HG02759 (cell line): ENCODE measurements around the gene ELN.
A peak's percentile ranks its signal among the peaks of the same experiment; 100 is the strongest.
"Not testable (repeated sequence)": the region's sequence is repeated elsewhere in the genome, so short reads cannot be mapped to it uniquely, and the experiment has no call there.

Source experiments
- ATAC-seq: cut with Tn5 transposase; IDR thresholded peaks from one replicate; pipeline ENCODE4 v1.9.1; 2021; ENCODE audit warnings: mild to moderate bottlenecking, moderate library complexity; ENCODE audit not compliant: unreplicated experiment

Gene ELN

DNA sequence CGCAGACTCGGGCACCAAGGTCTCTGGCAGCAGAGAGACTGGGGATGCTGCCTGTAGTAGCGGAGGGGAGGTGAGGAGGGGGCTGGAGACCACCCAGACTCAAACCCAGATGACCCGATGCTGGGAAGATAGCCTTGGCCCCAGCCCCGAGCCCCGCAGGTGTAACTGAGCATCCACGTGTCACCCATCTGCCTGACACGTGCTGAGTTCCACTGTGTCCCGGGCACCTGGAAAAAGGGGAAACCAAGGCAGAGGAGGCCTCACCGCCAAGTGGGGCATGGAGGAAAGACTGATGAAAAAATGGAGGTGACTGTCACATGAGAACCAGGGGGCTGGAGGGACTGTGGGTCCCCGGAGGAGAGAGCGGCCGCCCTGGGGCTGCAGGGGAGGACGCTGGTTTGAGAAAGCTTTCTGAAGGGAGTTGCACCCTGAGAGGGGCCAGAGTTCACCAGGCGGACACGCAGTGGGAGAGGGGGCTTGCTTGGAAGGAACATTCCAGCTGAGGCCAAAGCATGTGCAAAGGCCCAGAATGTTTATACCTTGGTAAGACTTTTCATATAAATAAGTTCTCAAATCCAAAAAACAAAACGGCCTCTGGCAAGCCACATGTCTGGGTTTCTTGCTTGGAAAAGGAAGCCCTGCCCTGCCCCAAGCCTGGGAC, 27.4 kb upstream of the ELN start:
- ATAC-seq = no peak

DNA sequence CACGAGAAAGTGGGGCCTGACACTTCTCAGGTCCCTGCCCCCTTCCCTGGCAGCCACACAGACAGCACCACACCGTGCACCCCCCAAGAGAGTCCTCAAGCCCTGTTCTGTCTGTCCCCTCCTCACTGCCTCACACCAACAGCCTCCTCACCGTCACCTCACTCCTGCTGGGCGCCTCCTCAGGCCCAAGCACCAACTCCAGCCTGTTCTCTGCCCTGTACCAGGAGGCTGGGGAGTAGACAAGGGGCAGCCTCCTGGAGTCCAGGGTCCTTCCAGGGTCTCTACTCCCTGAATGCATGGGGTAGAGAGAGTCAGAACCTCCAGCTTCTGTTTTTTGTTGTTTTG, 26.9 kb upstream of the ELN start:
- ATAC-seq = no peak

DNA sequence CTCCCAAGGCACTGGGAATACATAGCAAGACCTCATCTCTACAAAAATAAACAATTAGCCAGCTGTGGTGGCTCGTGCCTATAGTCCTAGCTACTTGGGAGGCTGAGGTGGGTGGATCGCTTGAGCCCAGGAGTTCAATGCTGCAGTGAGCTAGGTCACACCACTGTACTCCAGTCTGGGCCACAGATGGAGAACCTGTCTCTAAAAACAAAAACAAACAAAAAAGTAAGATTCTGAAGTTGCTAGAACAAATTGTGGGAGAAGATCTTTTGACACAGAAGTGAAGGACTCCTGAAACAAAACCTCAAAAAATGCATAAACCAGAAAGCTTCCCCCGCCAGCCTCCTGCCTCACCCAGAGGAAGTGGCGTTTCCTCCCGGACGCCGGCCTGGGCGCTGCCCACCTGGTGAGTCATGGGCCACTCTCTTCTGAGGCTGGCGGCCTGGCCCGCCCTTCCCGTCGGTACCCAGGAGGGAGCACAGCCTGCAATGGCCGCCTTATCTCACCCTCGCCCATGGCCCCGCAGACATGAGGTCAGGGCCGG, 25.4 kb upstream of the ELN start:
- ATAC-seq = no peak

DNA sequence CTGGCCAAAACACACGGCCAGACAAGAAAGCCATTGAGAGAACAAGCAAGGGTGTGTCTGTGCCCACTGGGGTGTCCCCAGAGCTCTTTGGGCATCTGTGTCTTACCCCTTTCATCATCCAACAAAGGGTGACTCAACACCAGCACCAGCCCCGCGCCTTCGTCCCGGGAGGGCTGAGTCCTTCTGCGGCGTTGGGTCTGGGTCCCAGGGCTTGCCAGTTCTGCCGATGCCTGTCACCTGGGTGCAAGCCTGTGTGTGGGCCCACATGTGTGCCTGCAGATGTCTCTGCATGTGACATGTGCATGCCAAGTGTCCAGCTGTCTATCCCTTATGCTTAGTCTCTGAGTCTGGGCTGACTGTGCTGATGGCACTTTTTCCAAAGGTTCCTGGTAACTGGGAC, 24.4 kb upstream of the ELN start:
- no peak for ATAC-seq

DNA sequence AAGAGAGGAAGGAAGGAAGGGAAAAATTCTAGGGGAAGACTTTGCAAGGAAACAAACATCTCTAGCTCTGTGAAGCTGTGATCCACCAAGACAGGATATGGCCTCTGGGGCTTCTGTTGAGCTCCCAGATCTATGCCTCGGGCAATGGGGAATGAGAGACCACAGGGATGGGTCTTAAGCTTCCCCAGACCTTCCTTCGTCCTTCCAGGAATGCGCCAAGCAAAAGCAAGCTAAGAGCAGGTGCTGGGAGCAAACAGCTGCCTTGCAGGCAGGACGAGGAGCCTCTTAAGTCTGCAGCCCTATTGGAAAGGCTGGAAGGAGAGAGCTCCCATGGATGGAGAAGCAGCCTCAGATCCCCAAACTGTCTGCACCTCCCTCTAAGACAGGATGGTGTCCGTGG, 21.9 kb upstream of the ELN start:
- no peak for ATAC-seq

DNA sequence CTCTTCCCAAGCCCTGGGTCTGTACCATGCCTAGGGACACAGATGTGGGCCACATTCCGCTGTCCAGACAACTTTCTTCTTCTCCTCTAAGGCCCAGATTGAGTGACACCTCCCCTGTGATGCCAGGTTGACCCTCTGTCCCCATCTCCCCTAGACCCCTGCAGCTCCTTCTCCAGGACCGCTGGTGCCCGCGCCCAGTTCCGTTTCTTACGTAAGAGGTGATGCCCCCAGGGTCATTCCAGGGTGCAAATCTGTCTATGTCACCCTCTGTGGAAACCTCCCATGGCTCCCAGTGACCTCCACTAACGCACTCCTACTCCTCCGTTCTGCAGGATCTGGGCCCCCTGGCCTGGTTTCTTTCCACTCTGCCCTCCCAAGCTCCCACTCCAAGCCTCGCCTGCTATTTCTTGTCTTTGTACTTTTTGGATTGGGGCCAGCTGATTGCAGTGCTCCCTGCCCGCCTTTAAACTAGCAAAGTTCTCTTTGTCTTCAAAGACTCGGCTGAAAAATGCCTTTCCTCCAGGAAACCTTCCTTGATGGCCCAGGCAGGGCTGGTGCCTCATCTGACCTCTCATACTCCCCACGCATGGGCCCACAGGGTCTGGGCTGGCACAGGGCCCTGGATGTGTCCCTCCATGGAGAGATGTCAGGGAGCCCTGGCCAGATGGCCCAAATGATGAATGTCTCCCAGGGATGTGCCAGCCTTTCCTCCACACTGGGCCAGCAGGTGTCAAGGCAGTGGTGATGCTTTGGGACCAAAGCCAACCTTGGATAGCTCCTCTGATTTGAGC, 21.3 kb upstream of the ELN start:
- no peak for ATAC-seq

DNA sequence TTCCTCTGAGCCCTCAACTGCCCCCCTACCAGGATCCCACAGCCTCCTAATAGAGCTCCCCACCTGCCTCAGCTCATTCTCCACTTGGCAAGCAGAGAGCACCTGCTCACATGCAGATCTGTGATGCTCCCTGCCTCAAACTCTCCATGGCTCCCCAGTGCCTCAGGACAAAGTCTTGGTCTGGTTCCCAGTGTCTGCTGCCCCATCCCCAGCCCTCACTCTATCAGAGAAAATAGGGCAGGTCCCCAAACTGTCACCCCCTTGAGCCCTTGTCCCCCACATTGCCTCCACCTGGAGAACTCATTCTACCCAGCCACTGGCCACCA, 20.8 kb upstream of the ELN start:
- no peak for ATAC-seq

DNA sequence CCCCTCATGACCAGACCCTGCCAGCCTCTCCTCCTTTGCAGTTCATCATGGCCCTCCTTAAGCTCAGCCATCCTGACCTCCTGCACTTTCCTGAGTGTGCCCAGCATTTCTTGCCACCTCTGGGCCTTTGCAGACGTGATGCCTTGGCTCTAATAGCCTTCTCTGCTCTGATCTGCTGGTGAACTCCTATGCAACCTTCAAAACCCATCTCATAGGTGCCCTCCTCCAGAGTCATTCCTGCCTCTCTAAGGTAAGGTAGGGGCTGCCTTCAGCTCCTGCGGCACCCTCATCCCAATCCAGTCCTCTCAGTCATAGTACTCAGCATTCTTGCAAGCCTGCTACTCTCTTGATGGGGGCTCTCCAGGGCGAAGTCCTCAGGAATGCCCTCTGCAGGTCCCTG, 19.3 kb upstream of the ELN start:
- ATAC-seq = no peak

DNA sequence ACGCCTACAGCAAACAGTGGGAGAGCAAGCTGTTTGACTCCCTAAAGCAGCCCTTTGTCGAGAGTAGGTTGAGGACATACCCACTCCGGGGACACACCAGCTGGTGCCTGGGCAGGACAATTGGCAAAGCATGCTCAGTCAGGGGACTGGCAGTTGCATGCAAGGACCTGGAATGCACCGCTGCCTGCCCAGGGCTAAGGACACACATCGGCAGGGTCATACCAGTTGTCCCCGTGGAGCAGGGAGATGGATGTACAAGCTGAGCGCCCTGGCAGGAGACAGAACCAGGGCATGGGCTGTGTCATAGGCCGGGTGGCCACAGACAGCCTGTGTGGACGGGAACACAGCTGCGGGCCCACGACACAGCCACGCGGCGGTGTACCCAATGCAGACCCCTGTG, 18.3 kb upstream of the ELN start:
- no peak for ATAC-seq

DNA sequence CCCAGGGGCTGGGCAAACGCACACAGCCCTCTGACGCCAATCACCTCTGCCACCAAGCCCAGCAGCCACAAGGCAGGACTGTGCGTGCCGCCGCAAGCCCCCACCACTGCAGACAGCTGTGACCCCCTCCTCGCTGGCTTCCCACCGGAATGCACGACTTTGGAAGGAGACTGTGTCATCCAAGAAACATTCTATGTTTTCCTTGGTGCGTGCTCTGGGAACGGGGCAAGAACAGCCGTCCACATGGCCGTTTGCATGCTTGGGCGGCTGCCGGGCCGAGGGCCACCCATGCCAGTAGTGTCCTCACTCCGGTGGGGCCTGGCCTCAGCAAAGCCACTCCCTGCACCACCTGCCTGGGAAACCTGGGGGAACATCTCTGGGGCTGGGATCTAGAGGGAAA, 17.6 kb upstream of the ELN start:
- ATAC-seq = no peak

DNA sequence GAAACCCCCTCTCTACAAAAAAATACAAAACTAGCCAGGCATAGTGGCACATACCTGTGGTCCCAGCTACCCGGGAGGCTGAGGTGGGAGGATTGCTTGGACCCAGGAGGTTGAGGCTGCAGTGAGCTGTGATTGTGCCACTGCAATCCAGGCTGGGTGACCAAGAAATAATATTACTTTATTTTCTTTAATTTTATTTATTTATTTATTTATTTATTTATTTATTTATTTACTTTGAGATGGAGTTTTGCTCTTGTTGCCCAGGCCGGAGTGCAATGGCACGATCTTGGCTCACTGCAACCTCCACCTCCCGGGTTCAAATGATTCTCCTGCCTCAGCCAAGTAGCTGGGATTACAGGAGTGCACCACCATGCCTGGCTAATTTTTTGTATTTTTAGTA, 16.6 kb upstream of the ELN start:
- not testable (repeated sequence) for ATAC-seq

DNA sequence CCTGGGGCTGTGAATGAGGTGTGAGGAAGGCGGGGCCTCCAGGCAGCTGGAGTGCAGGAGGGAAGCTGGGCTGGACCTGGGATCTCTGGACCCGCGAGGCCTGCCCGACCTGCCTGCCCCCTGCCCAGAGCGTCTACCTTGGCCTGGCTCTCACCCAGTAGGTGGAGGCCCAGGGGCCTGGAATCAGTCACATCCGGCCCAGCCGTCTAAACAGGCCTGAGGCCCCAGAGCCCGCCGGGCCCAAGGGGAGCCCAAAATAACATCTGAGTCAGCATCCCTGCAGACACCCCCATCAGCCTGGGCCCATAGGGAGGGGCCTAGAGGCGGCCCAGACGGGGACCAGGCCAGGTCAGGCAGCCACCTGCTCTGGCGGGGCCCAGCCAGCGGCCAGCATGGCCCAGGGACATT, 15.1 kb upstream of the ELN start:
- peak; percentile 96 for ATAC-seq

DNA sequence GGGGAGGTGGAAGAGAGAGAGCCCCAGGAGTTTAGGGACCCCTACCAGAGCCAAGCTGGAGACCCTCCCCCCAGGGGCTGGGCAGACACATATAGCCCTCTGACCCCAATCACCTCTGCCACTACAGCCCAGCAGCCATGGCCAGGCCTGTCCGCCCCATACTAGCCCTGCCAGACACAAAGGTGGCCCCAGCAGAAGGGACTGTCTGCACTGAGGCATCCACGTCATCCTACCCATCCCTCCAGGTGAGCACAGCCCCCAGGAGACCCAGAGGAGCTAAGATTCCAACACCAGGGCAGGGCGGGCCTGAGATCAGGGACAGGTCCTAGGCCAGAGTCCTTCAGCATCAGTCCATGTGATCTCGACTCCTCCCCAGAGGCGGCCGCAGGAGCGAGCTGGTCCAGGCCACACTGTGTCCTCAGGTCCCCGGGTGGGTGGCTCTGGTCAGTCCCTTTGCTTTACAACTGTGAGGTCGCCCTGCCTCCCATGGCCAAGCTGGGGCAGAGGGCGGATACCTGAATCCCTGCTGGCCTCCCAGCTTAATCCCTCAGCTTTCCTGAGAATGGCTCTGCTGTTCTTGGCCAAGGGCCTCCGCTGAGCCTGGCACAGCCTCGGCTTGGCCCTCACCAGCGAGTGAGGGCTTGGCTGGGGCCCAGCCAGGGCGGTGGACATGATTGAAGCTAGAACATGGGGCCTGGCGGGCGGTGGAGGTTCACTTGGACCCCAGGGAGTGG, 14.3 kb upstream of the ELN start:
- no peak for ATAC-seq

DNA sequence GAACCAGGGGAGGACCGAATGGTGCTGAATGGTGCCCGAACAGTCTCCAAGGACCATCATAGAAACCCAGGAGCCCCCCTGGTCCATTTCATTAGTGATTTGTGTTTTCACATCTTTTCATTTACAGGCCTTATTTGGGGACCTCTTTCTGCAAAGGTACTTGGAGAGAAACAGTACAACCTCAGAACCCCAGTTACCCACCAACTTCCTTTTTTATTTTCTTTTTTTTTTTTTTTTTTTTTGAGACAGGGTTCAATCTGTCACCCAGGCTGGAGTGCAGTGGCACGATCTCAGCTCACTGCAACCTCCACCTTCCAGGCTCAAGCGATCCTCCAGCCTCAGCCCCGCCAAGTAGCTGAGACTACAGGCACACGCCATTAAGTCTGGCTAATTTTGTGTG, 13.0 kb upstream of the ELN start:
- no peak for ATAC-seq

DNA sequence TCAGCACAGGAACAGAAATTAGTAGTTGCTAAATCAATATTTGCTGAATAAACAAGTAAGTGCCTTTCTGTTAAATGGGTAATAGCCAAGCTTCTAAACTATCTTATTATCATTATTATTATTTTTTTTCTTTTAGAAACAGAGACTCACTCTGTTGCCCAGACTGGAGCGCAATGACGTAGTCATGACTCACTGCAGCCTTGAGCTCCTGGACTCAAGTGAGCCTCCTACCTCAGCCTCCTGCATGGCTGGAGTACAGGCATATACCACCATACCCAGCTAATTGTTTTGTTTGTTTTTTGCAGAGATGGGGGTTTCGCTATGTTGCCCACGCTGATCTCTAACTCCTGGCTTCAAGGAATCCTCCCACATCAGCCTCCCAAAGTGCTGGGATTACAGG, 12.3 kb upstream of the ELN start:
- ATAC-seq = no peak

DNA sequence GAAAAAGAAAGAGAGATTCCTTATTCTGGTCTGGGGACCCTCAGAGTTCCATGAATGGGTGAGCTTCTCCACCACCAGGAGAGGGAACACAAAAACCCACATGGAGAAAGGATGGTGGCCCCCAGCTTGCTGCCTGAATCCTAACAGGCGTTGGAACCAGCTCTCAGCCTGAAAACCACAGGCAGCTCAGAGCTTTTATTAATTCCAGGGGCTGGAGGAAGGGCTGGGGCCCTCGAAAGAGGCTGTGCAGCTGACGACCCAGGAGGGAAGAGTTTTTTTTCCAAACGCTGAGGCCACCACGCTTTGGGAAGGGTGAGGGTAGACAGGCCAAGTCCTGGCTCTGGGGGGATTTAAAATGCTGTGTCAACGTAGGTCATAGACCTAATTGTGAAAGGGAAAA, 10.8 kb upstream of the ELN start:
- ATAC-seq = no peak

DNA sequence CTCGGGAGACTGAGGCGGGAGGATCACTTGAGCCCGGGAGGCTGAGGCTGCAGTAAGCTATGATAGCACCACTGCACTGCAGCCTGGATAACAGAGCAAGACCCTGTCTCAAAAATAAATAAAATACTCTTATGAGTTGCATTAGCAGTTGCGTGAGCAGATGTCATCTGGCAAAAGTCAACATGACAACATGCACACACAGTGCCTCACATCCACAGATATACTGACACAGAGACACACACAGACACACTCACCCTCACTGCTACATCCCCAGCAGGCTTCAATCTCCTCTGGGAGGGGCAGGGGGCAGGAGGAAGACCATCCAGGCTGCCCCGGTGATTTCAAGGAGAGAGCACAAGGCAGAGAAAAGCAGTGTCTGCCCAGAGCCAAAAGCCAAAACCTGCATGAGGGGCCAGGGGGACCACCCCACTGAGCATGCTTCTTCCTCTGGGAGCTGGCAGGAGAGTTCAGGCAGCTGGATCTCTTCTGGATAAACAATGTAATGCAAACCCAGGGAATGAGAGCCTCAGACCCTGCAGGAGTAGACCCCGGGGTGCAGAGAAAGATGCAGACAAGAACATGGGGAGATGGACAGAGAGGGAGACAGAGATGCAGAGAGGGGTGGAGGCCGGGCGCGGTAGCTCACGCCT, 9.6 kb upstream of the ELN start:
- ATAC-seq = no peak

DNA sequence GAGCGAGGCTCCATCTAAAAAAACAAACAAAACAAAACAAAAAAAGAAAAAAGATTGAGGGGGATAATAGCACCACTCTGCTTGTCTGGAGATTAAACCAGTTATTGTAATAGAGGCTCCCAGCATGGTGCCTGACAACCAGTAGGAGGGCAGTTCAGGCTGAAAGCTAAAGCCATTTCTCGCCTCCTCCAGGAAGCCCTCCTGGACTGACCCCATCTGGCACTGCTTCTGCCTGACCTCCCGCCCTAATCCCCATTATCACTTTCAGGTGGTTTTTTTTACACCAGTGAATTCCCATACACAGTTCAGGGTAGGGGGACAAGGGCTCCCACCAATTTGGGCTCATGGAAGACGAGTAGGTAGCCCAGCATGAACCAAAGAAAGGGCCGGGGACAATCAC, 8.8 kb upstream of the ELN start:
- ATAC-seq = no peak

DNA sequence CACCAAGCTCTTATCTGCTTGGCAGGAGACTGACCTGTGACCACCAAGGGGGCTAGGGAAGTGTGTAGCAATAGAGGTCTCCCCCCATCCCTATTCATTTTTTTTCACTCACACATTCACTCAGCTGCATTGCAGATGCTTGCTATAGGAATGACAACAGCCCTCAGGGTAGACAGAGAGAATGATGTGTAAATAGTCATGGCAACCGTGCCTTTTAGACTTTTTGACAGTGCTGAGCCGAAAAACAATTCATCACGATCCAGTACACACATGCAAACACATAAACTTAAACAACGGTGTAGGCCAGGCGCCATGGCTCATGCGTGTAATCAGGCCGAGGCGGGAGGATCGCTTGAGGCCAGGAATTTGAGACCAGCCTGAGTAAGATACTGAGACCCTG, 7.6 kb upstream of the ELN start:
- no peak for ATAC-seq

DNA sequence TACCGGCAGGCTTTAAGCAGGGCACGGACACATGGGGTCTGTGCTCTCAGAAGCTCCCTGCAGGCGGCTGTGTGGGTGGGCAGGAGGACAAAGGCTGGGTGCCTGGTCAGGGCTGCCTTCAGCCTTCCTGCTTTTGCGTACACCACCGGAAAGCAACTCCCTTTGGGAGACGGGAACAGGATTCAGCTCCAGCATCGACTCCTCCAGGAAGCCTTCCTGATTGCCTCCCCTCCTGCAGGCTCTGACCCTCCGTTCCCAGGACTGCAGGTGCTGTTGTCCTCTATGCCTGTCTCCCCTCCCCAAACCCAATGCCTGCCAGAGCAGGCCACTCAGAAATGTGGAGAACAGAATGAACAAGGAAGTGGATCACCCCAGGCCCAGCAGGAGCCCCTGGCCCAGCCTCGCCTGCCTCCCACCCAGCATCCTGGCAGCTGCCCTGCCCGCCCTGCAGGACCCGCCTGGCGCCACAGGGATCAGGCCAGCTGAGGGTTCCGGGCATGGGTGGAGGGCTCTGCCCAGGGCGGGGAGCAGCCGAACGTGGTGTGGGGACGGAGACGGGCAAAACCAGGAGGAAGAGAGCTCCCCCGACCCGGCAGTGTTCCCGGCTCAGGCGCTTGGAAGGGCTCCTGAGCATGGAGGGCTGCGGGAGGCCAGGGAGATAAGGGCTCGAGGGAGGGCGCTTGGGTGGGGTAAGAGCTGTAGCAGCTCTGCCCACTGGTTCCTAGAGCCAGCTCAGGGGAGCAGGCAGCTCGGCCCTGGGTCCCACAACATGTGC, 6.2 kb upstream of the ELN start:
- ATAC-seq = no peak

DNA sequence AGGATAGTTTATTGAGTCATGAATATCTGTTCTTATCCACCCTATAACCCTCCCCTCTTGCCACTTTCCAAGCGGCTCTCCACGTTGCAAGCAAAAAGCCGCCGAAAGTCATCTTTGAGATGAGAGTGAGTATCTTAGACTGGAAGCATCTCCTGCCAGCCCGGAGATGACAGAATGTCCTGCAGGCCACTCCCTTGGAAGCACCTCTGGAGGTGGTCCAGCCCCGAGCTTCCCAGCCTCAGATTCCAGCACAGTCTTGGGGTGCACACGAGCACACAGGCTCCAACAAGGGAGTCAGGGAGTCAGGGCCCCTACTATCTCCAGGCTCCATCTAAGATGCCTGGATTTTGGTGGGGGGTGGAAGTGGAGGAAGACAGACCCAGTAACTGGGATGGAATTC, 5.5 kb upstream of the ELN start:
- no peak for ATAC-seq
